Colon (tissue), 2 donors: ENCODE data around the gene SUGP2.

Experiments used
- FAIRE-seq: peaks from 2 replicates; lab custom pipeline; 2012; peaks lifted over from hg19 to GRCh38; lab: Jason Lieb, UNC
- donor health status: control.
- donor health status: control.

SUGP2 gene

DNA sequence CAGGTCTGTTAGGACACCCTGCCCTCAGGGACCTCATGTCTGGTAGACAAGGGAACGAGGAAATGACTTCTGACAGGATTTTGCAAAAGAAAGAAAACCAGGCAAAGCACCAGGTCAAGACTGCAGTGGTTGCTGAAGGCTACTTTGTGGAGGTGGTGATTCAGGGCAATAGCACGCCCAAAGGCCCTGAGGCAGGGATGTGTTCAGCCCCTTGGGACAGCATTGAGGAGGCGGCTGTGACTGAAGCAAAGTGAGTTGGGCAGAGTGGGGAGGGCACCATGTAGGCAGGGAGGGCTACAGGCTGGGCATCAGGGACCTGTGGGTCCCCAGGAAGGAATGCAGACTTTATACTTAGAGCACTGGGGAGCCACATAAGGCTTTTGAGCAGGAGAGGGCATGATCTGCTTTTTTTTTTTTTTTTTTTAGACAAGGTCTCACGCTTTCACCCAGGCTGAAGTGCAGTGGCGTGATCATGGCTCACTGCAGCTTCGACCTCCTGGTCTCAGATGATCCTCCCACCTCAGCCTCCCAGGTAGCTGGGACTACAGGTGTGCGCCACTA is 81.5 kb downstream of the SUGP2 start:
- no peak for FAIRE-seq

DNA sequence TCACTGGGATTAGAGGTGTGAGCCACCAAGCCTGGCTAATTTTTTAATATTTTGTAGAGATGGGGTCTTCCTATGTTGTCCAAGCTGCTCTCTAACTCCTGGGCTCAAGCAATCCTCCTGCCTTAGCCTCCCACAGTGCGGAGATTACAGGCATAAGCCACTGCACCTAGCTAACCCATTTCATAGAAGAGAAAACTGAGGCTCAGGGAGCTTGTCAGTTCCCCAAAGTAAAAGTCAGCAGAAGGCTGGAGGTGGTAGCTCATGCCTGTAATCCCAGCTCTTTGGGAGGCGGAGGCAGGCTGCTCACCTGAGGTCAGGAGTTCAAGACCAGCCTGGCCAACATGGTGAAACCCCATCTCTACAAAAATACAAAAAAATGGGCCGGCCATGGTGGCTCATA is 83.5 kb downstream of the SUGP2 start:
- no peak for FAIRE-seq

DNA sequence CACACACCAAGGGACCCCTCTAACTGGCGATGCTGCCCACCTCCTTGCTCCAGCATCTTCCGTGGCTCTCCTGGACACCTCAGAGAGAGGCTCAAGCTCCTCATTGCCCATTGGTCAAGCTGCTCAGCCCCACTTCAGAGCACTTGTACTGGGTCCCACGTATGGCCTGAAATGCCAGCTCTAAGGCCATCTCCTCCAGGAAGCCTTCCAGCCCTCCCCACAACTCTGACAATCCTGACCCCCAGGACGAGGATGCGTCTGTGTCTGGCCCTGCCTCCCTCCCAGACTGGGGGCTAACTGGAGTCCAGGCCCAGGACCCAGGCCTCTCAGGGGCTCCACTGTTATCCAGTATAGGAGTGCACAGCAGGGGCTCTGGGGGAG is 84.4 kb downstream of the SUGP2 start:
- no peak for FAIRE-seq

DNA sequence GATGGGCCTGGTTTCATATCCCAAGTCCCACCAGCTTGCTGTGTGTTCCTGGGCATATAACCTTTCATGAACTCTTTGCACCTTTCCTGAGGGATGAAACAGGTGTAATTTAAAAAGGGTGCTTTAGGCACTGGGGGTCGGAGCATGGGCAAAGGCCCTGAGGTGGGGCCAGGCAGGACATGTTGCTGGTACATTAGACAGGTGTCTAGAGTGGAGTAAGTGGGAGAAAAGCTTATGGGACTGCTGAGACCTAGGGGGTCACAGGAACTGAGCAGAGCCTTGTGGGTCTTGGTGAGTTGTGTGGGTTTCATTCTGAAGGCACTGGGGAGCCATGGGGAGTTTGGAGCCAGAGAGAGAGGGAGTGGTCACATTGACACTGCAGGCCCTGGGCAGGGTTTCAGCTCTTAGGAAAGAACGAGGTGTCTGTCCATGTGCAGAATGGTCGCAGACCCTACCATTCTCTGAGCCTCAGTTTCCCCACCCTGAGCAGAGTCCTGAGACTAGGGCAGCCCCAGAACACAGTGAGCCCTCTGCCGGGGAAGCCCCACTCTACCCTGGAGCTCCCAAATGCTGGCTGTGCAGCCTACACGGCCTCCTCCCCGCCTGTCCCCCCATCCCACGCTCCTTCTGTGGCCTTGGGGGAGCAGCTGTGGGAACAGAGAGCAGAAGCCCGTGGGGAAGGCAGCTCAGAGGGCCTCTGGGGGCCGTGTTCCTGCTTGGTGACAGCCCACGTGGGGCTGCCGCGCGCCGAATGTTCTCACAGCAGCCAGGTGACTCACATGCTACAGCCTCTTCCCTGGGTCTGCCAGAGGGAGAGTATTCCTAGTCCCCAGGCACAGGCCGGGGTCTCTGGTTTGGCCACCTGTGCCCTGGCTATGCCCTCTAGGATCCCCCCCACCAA is 85.0 kb downstream of the SUGP2 start:
- no peak for FAIRE-seq

DNA sequence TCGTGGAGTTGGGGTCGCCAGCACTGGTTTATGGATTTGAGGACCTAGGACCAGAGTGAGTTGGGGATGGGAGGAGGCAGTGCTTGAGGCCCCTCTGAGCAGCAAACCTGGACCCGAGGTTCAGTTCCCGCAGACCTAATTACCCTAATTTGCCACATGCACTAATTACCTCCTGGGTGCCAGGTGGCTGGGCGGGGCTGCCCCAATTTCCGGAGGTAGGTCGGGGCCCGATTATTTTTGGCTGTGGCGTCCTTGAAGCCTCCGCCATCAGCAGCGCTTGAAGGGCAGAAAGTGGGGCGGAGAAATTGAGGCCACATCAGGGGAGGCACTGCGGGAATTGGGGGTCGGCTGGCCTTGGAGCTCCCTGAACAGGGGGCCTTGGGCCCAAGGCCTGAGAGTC is 86.4 kb downstream of the SUGP2 start:
- no peak for FAIRE-seq

DNA sequence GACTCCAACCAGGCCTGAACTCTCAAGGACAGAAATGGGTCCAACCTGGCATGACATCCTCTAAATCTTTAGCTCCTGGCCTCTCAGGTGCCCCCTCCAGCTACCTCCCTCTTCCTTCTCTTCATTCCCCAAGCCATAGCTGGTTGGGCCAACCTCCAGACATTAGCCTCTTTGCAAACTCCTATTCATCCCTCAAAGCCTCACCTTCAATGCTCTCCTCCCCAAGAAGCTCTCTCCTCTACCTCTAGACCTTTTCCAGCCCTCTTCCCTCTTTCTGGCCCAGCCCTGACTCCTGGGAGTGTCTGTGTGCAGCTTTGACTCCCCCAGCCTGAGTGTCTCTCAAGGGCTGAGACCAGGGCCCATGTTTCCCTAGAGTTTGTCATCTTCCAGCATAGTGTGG is 87.0 kb downstream of the SUGP2 start:
- FAIRE-seq, result no peak

DNA sequence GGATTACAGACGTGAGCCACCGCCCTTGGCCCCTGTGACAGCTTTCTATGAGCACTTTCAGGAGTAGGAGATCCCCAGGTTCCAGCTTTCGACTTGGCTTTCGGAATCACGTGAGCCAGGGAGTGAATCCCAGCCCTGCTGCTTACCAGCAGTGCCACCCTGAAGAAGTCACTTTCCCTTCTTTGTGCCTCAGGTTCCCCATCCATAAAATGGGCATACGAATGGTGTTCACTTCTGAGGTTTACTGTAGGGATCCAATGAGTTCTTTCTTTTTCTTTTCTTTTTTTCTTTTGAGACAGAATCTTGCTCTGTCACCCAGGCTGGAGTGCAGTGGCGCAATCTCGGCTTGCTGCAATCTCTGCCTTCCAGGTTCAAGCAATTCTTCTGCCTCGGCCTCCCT is 88.0 kb downstream of the SUGP2 start:
- FAIRE-seq, result no peak

DNA sequence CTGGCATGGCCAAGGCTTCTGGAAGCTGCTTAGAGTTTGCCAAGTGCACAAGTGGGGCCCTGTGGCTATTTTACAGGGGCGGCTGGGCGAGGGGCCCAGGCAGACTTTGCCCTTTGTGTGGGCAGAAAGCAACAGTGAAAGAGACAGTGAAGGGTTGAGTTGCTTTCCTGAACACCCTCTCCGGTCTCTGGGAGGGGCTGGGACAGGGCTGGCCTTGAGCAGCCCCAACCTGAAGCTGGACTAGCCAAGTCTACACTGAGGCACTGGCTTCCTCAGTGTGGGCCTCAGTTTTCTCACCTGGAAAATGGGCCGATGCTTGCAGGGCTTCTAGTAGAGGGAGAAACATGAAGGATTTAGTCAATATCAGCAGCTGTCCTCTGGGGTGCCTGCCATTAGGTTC is 89.9 kb downstream of the SUGP2 start:
- FAIRE-seq, result no peak

DNA sequence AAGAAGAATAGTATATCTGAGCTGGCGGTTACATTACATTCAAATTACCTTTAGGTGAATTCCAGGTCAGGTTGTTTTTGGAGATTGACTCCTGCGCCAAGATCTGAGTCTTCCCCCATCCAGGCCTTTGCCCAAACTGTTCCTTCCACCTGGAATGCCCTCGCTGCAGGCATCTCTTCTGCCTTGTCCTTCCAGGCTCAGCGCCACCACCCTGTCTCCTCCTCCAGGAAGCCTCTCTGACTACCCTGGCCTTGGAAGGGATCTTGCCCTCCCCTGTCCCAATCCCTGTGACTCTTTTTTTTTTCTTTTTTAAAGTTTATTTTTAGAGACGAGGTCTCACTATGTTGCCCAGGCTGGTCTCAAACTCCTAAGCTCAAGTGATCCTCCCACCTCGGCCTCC is 90.6 kb downstream of the SUGP2 start:
- no peak for FAIRE-seq

DNA sequence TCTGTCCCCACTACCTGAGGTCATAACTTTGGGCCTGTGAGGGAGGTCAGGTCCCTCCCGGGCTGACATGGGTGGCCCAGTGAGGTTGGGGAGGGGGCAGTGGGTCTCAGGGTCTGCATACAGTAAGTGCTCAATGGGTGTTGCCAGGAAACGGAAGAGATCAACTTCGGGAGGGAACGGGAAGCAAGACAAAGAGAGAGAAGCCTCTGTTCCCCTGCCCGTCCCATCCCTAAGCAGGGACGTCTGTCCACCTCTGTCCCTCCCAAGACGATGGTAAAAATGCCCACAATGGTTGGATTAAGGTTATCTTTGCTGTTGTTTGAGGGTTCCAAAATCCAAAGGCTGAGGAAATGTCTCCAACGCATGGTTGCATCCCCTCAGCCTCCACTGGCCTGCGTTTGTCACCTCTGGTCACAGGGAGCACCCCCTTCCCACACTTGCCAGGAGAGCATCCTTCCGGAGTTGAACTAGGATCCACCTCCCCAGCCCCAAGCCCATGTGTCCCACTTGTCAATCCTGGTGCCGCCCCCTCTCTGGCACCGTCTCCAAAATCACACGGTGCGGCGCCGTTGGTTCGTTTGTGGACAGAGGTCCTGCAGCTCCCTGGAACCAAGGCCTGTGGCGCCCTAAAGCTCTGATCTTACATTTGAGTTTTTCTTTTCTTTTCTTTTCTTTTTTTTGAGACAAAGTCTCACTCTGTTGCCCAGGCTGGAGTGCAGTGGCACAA is 91.5 kb downstream of the SUGP2 start:
- no peak for FAIRE-seq
